ENCODE results near the gene RHOBTB1. TPM values are rescaled to one million over a fixed set of nuclear protein-coding genes. Genes with fewer than 3 reads are reported as not detected.

Gene RHOBTB1
- total RNA-seq, 4 donors from 2014 or later, result 22.2 to 47.7 (median 33.5) TPM

DNA sequence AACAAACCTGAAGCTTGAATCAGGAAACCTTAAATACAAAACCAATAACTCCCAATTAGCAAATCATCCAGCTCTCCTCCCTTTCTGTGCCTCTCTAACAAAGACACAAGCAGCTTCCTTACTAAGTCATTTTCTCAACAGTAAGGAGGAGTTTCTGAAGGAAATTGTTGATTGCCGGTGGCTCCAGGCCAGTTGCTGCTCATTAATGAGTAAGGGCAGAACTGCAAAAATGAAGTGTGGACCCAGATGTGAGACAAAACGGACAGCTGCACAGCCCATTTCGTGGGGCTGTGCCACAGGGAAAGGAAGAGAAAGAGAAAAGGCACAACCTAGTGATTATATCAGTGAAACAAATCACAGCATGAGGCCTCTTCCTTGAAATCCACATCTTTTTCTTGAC is 42.8 kb upstream of the RHOBTB1 start:
- no peak overlapping the region for H3K4me3 ChIP-seq
- TF ChIP-seq, protein P1, sequence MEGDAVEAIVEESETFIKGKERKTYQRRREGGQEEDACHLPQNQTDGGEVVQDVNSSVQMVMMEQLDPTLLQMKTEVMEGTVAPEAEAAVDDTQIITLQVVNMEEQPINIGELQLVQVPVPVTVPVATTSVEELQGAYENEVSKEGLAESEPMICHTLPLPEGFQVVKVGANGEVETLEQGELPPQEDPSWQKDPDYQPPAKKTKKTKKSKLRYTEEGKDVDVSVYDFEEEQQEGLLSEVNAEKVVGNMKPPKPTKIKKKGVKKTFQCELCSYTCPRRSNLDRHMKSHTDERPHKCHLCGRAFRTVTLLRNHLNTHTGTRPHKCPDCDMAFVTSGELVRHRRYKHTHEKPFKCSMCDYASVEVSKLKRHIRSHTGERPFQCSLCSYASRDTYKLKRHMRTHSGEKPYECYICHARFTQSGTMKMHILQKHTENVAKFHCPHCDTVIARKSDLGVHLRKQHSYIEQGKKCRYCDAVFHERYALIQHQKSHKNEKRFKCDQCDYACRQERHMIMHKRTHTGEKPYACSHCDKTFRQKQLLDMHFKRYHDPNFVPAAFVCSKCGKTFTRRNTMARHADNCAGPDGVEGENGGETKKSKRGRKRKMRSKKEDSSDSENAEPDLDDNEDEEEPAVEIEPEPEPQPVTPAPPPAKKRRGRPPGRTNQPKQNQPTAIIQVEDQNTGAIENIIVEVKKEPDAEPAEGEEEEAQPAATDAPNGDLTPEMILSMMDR (IDR thresholded peaks at IDR 0.05 in 4 of 5, conservative IDR thresholded peaks at IDR 0.05 in 1 of 5), result no peak
- TF ChIP-seq POLR2A (IDR thresholded peaks at IDR 0.05), result no peak
- H3K36me3 ChIP-seq, result no peaks in the 10 kb centered on the region
- H3K4me1 ChIP-seq, result no peaks in the 10 kb centered on the region
- intact Hi-C loops (cut with DNase I; ENCODE audit: low total_unique reads) (no loop called here), in situ Hi-C loops (cut with MboI; ENCODE audit: low sequenced_read_pairs in 4 of 4) (loop anchor here in 1 of 4 donors (25.0 kb wide), 1 partner anchor 301 kb away; no protein-coding TSS in a partner anchor)
- H3K27me3 ChIP-seq, result no peaks in the 10 kb centered on the region
- no peak overlapping the region for H3K27ac ChIP-seq
- no peaks in the 10 kb centered on the region for H3K9me3 ChIP-seq
- DNase-seq (no peak), ATAC-seq (no peak)

DNA sequence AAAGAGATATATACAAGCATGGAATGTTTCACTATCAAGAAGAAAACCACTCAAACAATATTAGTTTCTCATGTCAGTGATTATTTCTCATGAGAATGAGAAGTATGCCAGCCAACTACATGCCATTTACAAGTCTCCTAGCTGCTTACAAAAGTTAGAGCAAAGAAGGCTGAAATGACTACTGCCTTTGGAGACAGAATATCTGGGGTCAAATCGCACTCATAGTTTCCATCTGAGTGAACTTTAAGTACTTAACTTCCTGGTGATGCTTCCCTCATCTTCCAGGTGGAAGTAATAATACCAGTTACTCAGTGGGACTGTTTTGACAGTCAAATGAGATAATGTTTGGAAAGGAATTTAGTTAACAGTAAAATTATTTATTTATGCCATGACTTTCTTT is 42.0 kb upstream of the RHOBTB1 start:
- in situ Hi-C loops (cut with MboI; ENCODE audit: low sequenced_read_pairs in 4 of 4) (loop anchor here in 1 of 4 donors (25.0 kb wide), 1 partner anchor 301 kb away; no protein-coding TSS in a partner anchor), intact Hi-C loops (cut with DNase I; ENCODE audit: low total_unique reads) (no loop called here)

DNA sequence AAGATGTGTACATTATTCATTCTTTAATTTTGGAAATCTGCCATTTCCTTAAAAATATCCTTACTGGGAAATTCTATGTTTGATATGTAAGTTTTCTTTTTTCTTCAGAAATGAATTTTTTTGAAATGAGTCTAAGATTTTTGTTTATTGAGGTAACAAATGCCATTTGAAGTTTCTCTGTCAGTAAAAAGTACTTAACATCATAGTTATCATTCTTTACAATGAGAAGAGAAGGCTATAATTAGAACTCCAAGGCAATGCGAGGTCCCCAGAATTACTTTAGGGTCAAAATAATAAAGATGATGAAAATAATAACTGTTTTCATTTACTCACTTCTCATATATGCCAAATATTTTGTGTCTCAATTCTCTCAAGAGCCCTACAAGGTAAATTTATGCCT is 37.0 kb upstream of the RHOBTB1 start:
- H3K4me1 ChIP-seq, result no peaks in the 10 kb centered on the region
- no peak for TF ChIP-seq POLR2A (IDR thresholded peaks at IDR 0.05)
- TF ChIP-seq, protein P1 (IDR thresholded peaks at IDR 0.05 in 4 of 5, conservative IDR thresholded peaks at IDR 0.05 in 1 of 5), result no peak
- no peak overlapping the region for H3K4me3 ChIP-seq
- in situ Hi-C loops (cut with MboI; ENCODE audit: low sequenced_read_pairs in 4 of 4), result loop anchor here in 1 of 4 donors (25.0 kb wide), 1 partner anchor 306 kb away; no protein-coding TSS in a partner anchor
- no peaks in the 10 kb centered on the region for H3K9me3 ChIP-seq
- DNase-seq (no peak), ATAC-seq (no peak)
- no peaks in the 10 kb centered on the region for H3K27me3 ChIP-seq
- H3K27ac ChIP-seq, result no peak overlapping the region
- H3K36me3 ChIP-seq, result no peaks in the 10 kb centered on the region
- intact Hi-C loops (cut with DNase I; ENCODE audit: low total_unique reads), result no loop called here

More for the DNA sequence above, 42.0 kb upstream of the RHOBTB1 start:
- Histone ChIP-seq H3K27me3 (no peaks in the 10 kb centered on the region), H3K4me3 (no peak overlapping the region), H3K36me3 (no peaks in the 10 kb centered on the region), H3K27ac (no peak overlapping the region), H3K9me3 (no peaks in the 10 kb centered on the region), H3K4me1 (no peaks in the 10 kb centered on the region)
- ATAC-seq, result no peak
- no peak for DNase-seq
- TF ChIP-seq, protein P1 (IDR thresholded peaks at IDR 0.05 in 4 of 5, conservative IDR thresholded peaks at IDR 0.05 in 1 of 5), result no peak
- no peak for TF ChIP-seq POLR2A (IDR thresholded peaks at IDR 0.05)

DNA sequence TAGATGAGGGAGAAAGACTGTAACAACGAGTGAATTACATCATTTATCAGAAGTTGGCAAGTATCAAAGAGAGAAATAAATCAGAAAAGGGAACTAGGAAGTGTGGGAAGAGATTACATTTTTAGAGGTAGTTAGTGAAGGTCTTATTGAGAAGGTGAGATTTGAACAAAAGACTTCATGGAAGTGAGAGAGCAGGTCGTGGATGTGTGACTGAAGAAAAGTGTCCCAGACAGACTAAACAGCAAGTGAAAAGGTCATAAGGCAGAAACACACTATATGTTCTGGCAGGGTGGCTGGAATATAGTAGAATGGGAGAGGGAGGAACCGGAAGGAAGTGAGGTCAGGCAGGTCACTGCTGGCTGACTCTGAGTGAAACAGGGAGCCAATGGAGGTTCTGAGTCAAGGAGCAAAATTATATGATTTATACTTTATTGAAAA is 35.7 kb upstream of the RHOBTB1 start:
- Histone ChIP-seq H3K27ac (no peak overlapping the region), H3K36me3 (no peaks in the 10 kb centered on the region), H3K9me3 (no peaks in the 10 kb centered on the region), H3K4me1 (no peaks in the 10 kb centered on the region), H3K4me3 (no peak overlapping the region), H3K27me3 (no peaks in the 10 kb centered on the region)
- TF ChIP-seq POLR2A (IDR thresholded peaks at IDR 0.05), result no peak
- TF ChIP-seq, protein P1 (IDR thresholded peaks at IDR 0.05 in 4 of 5, conservative IDR thresholded peaks at IDR 0.05 in 1 of 5), result no peak
- ATAC-seq (no peak), DNase-seq (no peak)
- in situ Hi-C loops (cut with MboI; ENCODE audit: low sequenced_read_pairs in 4 of 4), result loop anchor here in 1 of 4 donors (25.0 kb wide), 1 partner anchor 308 kb away; no protein-coding TSS in a partner anchor
- intact Hi-C loops (cut with DNase I; ENCODE audit: low total_unique reads), result no loop called here
